Measurements from ENCODE around the gene CHML.

GRCh38 chr1:241632987-241633386, 7.2 kb downstream of the CHML start:
- TF ChIP-seq, protein P1, sequence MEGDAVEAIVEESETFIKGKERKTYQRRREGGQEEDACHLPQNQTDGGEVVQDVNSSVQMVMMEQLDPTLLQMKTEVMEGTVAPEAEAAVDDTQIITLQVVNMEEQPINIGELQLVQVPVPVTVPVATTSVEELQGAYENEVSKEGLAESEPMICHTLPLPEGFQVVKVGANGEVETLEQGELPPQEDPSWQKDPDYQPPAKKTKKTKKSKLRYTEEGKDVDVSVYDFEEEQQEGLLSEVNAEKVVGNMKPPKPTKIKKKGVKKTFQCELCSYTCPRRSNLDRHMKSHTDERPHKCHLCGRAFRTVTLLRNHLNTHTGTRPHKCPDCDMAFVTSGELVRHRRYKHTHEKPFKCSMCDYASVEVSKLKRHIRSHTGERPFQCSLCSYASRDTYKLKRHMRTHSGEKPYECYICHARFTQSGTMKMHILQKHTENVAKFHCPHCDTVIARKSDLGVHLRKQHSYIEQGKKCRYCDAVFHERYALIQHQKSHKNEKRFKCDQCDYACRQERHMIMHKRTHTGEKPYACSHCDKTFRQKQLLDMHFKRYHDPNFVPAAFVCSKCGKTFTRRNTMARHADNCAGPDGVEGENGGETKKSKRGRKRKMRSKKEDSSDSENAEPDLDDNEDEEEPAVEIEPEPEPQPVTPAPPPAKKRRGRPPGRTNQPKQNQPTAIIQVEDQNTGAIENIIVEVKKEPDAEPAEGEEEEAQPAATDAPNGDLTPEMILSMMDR (conservative IDR thresholded peaks at IDR 0.05 in 1 of 2, IDR thresholded peaks at IDR 0.05 in 1 of 2; ENCODE audit: extremely low read depth in 1 of 2, insufficient read depth in 1 of 2, low read depth in 1 of 2, low read length in 2 of 2): no peak
- TF ChIP-seq EZH2 (IDR thresholded peaks at IDR 0.05; ENCODE audit: borderline replicate concordance, low read length): no peak
